Epithelial cell of umbilical artery (primary cell): ENCODE results near the gene EDC3. TPM values are rescaled to one million over a fixed set of nuclear protein-coding genes. Genes with fewer than 3 reads are reported as not detected.

Source experiments
- total RNA-seq: library from RNA; depleted of rRNA; stranded (reverse); fragments of >200 nt; gene quantifications from 2 replicates; pipeline ENCODE4 v1.2.3, GENCODE V29; 2014

The EDC3 gene
- total RNA-seq: 10.6 and 10.7 TPM in 2 replicates

GRCh38 chr15:74695597-74696397 lies at the start of gene EDC3:
TSS of gene EDC3 (minus strand) at chr15:74696024. CDS start at chr15:74675124, 20,900 bp downstream.

GRCh38 chr15:74725225-74725774 lies 29.5 kb upstream of the EDC3 start, which contains the start of gene CYP1A1:
TSS of gene CYP1A1 (minus strand) at chr15:74725528. CDS start at chr15:74723097, 2,431 bp downstream.

GRCh38 chr15:74615508-74616365 lies 80.1 kb downstream of the EDC3 start, which contains the start of gene CLK3:
TSS of gene CLK3 (plus strand) at chr15:74615836. CDS start at chr15:74619197, 3,361 bp downstream.

Other genes starting within 250 kb of the EDC3 start
- 26.0 and 37.5 TPM in 2 replicates for gene UBL7, start 234.9 kb downstream of the EDC3 start, total RNA-seq
- gene ARID3B, start 154.8 kb downstream of the EDC3 start, total RNA-seq: 1.3 and 1.8 TPM in 2 replicates
- gene CLK3, start 80.2 kb downstream of the EDC3 start, total RNA-seq: 28.6 and 71.9 TPM in 2 replicates
- gene CYP1A1, start 29.5 kb upstream of the EDC3 start, total RNA-seq: 1.6 and 3.0 TPM in 2 replicates
- not detected in 2 replicates for gene CYP1A2, start 52.8 kb upstream of the EDC3 start, total RNA-seq
- gene CSK, start 86.1 kb upstream of the EDC3 start, total RNA-seq: 29.6 and 34.8 TPM in 2 replicates
- not detected in 2 replicates for gene LMAN1L, start 116.8 kb upstream of the EDC3 start, total RNA-seq
- not detected in 2 replicates for gene CPLX3, start 130.6 kb upstream of the EDC3 start, total RNA-seq
- 18.2 and 27.2 TPM in 2 replicates for gene ULK3, start 147.1 kb upstream of the EDC3 start, total RNA-seq
- gene SCAMP2, start 177.3 kb upstream of the EDC3 start, total RNA-seq: 19.2 and 24.8 TPM in 2 replicates
- 63.3 and 128 TPM in 2 replicates for gene MPI, start 194.0 kb upstream of the EDC3 start, total RNA-seq
- gene FAM219B, start 210.8 kb upstream of the EDC3 start, total RNA-seq: 34.1 and 44.5 TPM in 2 replicates
- 47.1 and 71.1 TPM in 2 replicates for gene COX5A, start 242.0 kb upstream of the EDC3 start, total RNA-seq